Cardiac muscle cell (in vitro differentiated cells and primary cell): Measurements from ENCODE around the gene CDH1. TPM values are rescaled to one million over a fixed set of nuclear protein-coding genes. Genes with fewer than 3 reads are reported as not detected.

Experiments
- DNase-seq, 2 donors: peaks; one replicate each; pipeline versions ENCODE4 v3.0.0 to v3.0.0-alpha.2; 2010 to 2017; ENCODE audit warnings: low read depth in 1 of 2, low spot score in 1 of 2
- H3K27ac ChIP-seq: fragments of 200-600 bp; sonication (generic); 2 replicates; pipeline ENCODE4 v1.5.1; 2016
- H3K27me3 ChIP-seq: fragments of 200-600 bp; sonication (generic); 2 replicates; pipeline ENCODE4 v1.6.0; 2016; ENCODE audit warnings: control low read depth
- H3K36me3 ChIP-seq: fragments of 200-600 bp; sonication (generic); 2 replicates; pipeline ENCODE4 v1.5.1; 2016; ENCODE audit warnings: control low read depth
- H3K4me1 ChIP-seq: fragments of 200-600 bp; sonication (generic); 2 replicates; pipeline ENCODE4 v1.8.1; 2017; ENCODE audit warnings: low read depth, mild to moderate bottlenecking, mixed run types
- H3K4me3 ChIP-seq: fragments of 200-600 bp; sonication (generic); 2 replicates; pipeline ENCODE4 v1.5.1; 2016; ENCODE audit warnings: mild to moderate bottlenecking
- H3K9me3 ChIP-seq: fragments of 200-600 bp; sonication (generic); 2 replicates; pipeline ENCODE4 v1.5.1; 2017; ENCODE audit warnings: low read depth, mild to moderate bottlenecking, control low read depth
- CTCF ChIP-seq: IDR thresholded peaks from 2 replicates; pipeline ENCODE4 v1.5.1; 2012; ENCODE audit warnings: low read depth, mild to moderate bottlenecking, low read length
- polyA plus RNA-seq: library from polyadenylated mRNA; unstranded; fragments of >200 nt; fragmentation: Nextera tagmentation; extraction: Ambion mirVana; gene quantifications from 2 replicates; pipeline ENCODE4 v1.2.1, GENCODE V29; 2016
- total RNA-seq: library from RNA; depleted of rRNA; stranded (reverse); fragments of >200 nt; gene quantifications from 2 replicates; pipeline ENCODE4 v1.2.3, GENCODE V29; 2016

Gene CDH1
- total and polyA plus RNA-seq, 2 experiments from 2014 or later: 0.09 to 1.4 TPM

DNA sequence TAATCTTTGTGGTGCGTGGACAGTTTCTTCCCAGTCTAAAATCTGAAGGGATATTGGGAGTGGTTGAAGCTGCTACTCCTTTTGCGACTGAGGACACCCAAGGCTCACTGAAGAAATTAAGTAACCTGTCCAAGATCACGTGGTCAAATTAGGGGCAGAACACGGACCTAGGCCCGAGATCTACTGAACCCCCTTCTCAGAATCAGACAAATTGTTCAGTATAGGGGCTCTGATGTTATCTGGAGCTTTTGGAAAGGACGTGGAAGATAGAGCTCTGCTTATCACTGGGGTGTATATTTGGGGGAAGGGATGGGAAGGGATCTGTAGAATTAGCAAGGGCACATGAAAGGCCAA, 107.1 kb downstream of the CDH1 start:
- Histone ChIP-seq H3K27ac (no peak overlapping the region), H3K27me3 (no peaks in the 10 kb centered on the region), H3K9me3 (no peaks in the 10 kb centered on the region), H3K36me3 (no peaks in the 10 kb centered on the region), H3K4me3 (peak overlapping the region; percentile 75), H3K4me1 (no peaks in the 10 kb centered on the region)
- TF ChIP-seq CTCF: no peak
- DNase-seq: no peak

- no peak for DNase-seq
- no peak overlapping the region for H3K27ac ChIP-seq
- no peaks in the 10 kb centered on the region for H3K4me1 ChIP-seq
- H3K9me3 ChIP-seq: no peaks in the 10 kb centered on the region
- no peak overlapping the region for H3K4me3 ChIP-seq
- no peak for TF ChIP-seq CTCF
- H3K36me3 ChIP-seq: no peaks in the 10 kb centered on the region
- no peaks in the 10 kb centered on the region for H3K27me3 ChIP-seq
Measured at GRCh38 chr16:68848786-68849185, 111.7 kb downstream of the CDH1 start.

GRCh38 chr16:68850481-68850880, 113.4 kb downstream of the CDH1 start:
- no peaks in the 10 kb centered on the region for H3K27me3 ChIP-seq
- TF ChIP-seq CTCF: no peak
- DNase-seq: no peak

DNA sequence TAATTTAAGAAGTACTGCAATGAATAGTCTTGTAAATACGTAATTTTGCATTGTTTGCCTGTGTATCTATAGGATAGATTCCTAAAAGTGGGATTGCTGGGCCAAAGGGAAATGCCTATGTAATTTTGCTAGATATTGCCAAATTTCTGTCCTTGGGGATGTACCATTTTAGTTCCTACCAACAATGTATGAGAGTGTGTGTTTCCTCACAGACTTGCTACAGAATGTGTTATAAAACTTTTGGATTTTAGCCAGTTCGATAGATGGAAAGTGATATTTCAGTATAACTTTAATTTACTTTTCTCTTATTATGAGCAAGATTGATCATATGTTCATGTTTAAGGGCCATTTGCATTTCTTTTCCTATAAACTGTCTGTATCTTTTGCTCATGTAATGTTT, 114.5 kb downstream of the CDH1 start:
- DNase-seq: peak in 1 of 2 donors; percentile 16
- H3K9me3 ChIP-seq: no peaks in the 10 kb centered on the region
- H3K4me3 ChIP-seq: no peak overlapping the region
- H3K4me1 ChIP-seq: no peaks in the 10 kb centered on the region
- H3K36me3 ChIP-seq: no peaks in the 10 kb centered on the region
- no peaks in the 10 kb centered on the region for H3K27me3 ChIP-seq
- H3K27ac ChIP-seq: no peak overlapping the region
- TF ChIP-seq CTCF: no peak

More at GRCh38 chr16:68850481-68850880, 113.4 kb downstream of the CDH1 start:
- no peak overlapping the region for H3K4me3 ChIP-seq
- no peak overlapping the region for H3K27ac ChIP-seq
- no peaks in the 10 kb centered on the region for H3K36me3 ChIP-seq
- no peaks in the 10 kb centered on the region for H3K4me1 ChIP-seq
- H3K9me3 ChIP-seq: no peaks in the 10 kb centered on the region

DNA sequence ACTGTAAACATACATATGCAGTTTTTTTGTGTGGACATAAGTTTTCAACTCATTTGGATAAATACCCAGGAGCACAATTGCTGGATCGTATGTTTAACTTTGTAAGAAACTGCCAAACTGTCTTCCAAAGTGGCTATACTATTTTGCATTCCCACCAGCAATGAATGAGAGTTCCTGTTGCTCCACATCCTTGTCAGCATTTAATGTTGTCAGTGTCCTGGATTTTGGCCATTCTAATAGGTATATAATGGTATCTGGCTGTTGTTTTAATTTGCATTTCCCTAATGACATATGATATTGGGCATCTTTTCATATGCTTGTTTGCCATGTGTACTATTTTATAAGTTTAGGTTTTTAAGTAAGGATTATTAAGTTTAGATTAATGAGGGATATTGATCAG, 120.4 kb downstream of the CDH1 start:
- no peak for DNase-seq
- Histone ChIP-seq H3K27ac (no peak overlapping the region), H3K36me3 (no peaks in the 10 kb centered on the region), H3K9me3 (no peaks in the 10 kb centered on the region), H3K4me3 (no peak overlapping the region), H3K4me1 (no peaks in the 10 kb centered on the region), H3K27me3 (no peaks in the 10 kb centered on the region)
- TF ChIP-seq CTCF: no peak

DNA sequence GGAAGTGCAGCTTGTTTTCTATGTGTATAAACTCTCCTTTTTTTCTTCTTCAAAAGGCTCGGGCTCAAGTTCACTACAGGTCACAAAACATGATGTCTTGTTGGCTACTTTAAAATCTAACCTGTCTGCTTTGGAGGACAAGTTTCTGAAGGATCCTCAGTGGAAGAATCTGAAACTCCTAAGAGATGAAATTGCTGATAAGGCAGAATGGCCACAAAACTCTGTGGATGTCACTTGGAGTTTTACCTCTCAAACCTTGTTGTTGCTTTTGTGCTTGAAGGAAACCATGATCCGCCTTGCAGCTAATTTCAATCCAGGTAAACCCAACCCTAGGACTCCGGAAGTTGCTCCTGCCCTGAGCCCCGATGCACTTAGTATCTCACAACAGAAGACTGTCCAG, 122.7 kb downstream of the CDH1 start:
- H3K27me3 ChIP-seq: no peaks in the 10 kb centered on the region
- H3K4me3 ChIP-seq: no peak overlapping the region
- no peaks in the 10 kb centered on the region for H3K36me3 ChIP-seq
- H3K27ac ChIP-seq: no peak overlapping the region
- TF ChIP-seq CTCF: no peak
- no peaks in the 10 kb centered on the region for H3K4me1 ChIP-seq
- H3K9me3 ChIP-seq: no peaks in the 10 kb centered on the region
- no peak for DNase-seq
